GM12801 (cell line): ENCODE data around the gene PERM1.

Source experiments
- TF ChIP-seq, protein P1 (sequence below): IDR thresholded peaks from one replicate; pipeline ENCODE4 v1.5.1; 2011; ENCODE audit warnings: control low read depth; ENCODE audit not compliant: insufficient read length; ENCODE audit errors: extremely low read depth

Gene PERM1

DNA sequence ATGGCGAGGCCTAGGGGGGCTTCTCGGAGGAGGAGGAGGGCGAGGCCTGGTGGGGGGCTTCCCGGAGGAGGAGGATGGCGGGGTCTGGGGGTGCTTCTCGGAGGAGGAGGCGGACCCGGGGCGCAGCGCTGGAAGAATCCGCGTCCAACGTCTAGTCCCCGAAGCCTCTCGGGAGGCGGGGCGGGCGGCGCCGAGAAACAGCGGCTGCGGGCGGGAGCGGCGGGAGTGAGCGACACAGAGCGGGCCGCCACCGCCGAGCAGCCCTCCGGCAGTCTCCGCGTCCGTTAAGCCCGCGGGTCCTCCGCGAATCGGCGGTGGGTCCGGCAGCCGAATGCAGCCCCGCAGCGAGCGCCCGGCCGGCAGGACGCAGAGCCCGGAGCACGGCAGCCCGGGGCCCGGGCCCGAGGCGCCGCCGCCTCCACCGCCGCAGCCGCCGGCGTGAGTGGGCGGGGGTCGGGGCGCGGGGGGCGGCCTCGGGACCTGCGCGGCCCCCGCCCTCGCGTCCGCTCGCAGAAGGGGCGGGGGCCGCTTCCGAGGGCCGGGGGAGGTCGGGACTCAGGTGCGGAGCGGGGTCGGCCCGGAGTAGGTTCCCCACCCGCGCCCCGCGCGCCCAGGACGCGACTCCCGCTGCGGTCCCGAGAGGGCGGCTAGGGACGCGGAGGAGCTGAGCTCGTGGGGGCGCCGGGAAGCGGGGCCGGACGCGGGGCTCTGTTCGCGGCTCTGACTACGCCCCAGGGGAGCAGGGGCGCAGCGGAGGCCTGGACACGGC, 21.3 kb downstream of the PERM1 start, which contains the start of gene KLHL17:
TSS of gene KLHL17 (plus strand) at position 222 of the 769 bp plus-strand sequence. CDS start at position 332, 110 bp downstream.
- TF ChIP-seq, protein P1, sequence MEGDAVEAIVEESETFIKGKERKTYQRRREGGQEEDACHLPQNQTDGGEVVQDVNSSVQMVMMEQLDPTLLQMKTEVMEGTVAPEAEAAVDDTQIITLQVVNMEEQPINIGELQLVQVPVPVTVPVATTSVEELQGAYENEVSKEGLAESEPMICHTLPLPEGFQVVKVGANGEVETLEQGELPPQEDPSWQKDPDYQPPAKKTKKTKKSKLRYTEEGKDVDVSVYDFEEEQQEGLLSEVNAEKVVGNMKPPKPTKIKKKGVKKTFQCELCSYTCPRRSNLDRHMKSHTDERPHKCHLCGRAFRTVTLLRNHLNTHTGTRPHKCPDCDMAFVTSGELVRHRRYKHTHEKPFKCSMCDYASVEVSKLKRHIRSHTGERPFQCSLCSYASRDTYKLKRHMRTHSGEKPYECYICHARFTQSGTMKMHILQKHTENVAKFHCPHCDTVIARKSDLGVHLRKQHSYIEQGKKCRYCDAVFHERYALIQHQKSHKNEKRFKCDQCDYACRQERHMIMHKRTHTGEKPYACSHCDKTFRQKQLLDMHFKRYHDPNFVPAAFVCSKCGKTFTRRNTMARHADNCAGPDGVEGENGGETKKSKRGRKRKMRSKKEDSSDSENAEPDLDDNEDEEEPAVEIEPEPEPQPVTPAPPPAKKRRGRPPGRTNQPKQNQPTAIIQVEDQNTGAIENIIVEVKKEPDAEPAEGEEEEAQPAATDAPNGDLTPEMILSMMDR: no peak

DNA sequence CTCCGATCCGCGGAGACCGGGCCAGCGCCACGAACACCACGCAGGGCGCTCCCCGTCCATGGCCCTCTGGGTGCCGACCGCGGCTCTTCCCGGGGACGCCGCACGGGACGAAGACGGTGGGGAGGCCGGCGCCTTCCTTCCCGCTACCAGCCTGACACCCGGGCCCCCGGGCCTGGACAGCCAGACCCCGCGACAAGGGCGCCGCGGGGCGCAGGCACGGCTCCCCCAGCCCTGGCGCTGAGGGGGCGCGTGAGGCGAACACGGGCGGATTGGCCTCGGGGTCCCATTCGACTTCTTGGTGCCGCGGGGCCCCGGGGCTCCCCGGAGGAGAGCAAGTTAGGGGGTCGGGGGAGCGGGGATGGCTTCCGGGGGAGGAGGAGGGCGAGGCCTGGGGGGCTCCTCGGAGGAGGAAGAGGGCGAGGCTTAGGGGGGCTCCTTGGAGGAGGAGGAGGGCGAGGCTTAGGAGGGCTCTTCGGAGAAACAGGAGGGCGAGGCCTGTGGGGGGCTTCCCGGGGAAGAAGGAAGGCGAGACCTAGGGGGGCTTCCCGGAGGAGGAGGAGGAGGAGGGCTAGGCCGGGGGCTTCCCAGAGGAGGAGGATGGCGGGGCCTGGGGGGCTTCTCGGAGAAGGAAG, 22.0 kb downstream of the PERM1 start:
- TF ChIP-seq, protein P1: no peak

DNA sequence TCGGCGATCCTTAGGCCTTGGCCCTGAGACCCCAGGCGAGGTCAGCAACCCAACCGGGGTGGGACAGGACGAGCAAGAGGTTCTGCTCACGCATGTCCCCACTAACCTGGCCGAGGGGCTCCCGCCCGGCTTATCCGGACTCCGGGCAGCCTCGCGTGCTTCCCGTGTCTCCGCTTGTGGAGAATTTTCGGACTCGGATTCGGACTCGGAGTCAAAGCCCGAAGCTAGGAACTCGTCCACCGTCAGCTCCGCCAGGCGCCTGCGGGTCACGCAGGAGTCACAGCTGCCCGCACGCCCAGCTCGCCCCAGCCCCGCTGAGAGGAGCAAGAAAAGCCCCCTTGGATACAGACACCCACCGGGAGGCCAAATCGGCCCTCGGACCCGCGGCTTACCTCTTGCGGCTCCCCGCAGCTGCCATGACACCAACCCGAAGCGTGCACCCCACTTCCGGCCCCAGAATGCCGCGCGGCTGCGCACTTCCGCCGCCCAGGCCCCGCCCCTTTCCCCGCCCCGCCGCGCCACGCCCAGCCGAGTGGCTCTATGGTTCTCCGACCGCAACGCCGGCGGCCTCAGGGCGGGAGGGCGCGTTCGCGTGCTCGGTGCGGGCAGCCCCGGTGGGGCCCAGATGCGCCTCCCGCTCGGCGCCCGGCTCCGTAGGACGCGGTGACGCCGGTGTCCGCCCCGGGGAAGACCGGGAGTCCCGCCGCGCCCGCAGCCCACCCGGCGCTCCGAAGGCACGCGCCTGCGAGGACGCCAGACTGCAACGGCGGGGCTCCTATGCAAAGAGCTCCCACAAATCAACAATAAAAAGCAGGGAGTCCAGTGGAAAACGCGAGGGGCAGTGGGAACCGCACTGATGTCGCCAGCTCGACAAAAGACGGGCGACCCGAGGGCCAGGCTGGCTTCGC, 22.8 kb downstream of the PERM1 start, which contains the start of gene NOC2L:
TSS of gene NOC2L (minus strand) at position 434 of the 908 bp plus-strand sequence. CDS start at position 418, 16 bp downstream.
- TF ChIP-seq, protein P1: no peak

DNA sequence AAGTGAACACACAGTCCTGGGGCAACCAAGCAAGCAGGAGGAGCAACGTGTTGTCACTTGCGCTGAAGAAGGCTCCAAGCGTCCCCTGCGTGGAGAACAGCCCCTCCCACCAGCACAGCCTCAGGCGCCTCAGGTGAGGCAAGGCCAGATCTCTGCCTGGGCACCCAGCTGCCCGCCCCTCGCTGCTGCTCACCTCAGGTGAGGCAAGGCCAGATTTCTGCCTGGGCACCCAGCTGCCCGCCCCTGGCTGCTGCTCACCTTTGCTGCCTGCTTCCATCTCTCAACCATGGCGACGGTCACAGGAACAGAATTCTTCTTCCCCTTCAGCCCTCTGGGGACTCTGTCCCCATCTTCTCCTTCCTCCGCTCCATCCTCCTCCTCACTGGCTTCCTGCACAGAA, 25.3 kb downstream of the PERM1 start:
- TF ChIP-seq, protein P1: no peak

DNA sequence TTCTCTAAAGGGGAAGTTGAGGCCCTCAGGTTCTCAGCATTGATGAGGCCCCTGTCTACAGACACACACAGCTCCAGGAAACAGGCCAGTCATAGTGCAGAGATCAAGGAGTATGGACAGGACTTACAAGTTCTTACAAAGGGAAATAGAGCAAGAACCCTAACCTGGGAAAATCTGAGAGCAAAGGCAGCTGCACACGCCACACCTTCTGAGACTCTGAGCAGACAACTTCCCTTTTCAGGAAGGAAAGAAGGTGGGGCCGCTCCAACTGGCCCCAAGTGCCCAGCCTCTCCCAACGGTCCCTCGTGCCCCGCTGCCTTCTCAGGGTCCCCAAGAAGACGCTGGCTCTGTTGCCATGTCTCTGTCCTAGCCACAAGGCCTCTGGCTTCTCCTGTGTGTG, 26.4 kb downstream of the PERM1 start:
- TF ChIP-seq, protein P1: no peak

DNA sequence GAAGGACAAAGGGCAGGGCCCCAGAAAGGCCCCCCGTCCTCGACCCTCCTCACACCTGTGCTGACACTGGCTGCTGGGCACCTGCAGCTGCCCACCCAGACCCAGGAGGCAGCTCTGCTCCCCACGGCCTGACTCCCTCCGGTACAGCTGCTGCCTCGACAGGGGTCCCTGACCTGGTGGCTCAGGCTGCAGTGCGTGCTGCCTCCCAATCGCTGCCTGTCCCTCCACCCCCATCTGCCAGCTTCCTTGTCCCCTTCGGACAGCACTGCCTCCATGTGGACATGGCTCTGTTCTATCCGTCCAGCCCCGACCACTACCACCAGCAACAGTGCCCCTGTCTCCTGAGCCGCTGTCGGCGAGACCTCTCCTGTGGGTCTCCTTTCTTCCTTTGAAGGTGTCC, 27.0 kb downstream of the PERM1 start:
- TF ChIP-seq, protein P1: no peak
